HG02970 (cell line): ENCODE measurements around the gene ILKAP.

Source experiments
- ATAC-seq: cut with Tn5 transposase; IDR thresholded peaks from one replicate; pipeline ENCODE4 v1.9.1; 2021; ENCODE audit warnings: mild to moderate bottlenecking, moderate library complexity, moderate number of reproducible peaks; ENCODE audit not compliant: unreplicated experiment, low FRiP score

The ILKAP gene

GRCh38 chr2:238237431-238238135 lies 34.1 kb upstream of the ILKAP start:
- no peak for ATAC-seq

GRCh38 chr2:238236571-238236970 lies 33.1 kb upstream of the ILKAP start:
- no peak for ATAC-seq

GRCh38 chr2:238235856-238236255 lies 32.4 kb upstream of the ILKAP start:
- ATAC-seq: no peak

GRCh38 chr2:238235331-238235732 lies 31.8 kb upstream of the ILKAP start:
- no peak for ATAC-seq

GRCh38 chr2:238233625-238234024 lies 30.1 kb upstream of the ILKAP start:
- no peak for ATAC-seq

GRCh38 chr2:238231809-238232208 lies 28.3 kb upstream of the ILKAP start:
- ATAC-seq: no peak

- ATAC-seq: no peak
Measured at GRCh38 chr2:238231251-238231793, 27.8 kb upstream of the ILKAP start.

GRCh38 chr2:238230699-238231098 lies 27.2 kb upstream of the ILKAP start:
- ATAC-seq: no peak

- ATAC-seq: no peak
Measured at GRCh38 chr2:238228700-238229099, 25.2 kb upstream of the ILKAP start.

- ATAC-seq: no peak
Measured at GRCh38 chr2:238227587-238228032, 24.1 kb upstream of the ILKAP start.

- no peak for ATAC-seq
Measured at GRCh38 chr2:238226698-238227586, 23.4 kb upstream of the ILKAP start.

- ATAC-seq: no peak
Measured at GRCh38 chr2:238225911-238226697, 22.6 kb upstream of the ILKAP start.

GRCh38 chr2:238225121-238225520 lies 21.6 kb upstream of the ILKAP start:
- ATAC-seq: no peak

GRCh38 chr2:238224356-238225035 lies 21.0 kb upstream of the ILKAP start:
- no peak for ATAC-seq

GRCh38 chr2:238220892-238221521 lies 17.5 kb upstream of the ILKAP start:
- no peak for ATAC-seq

- no peak for ATAC-seq
Measured at GRCh38 chr2:238220274-238220891, 16.9 kb upstream of the ILKAP start.

GRCh38 chr2:238216651-238217184 lies 13.2 kb upstream of the ILKAP start:
- ATAC-seq: no peak

- ATAC-seq: no peak
Measured at GRCh38 chr2:238207006-238207405, 3.5 kb upstream of the ILKAP start.
